Measurements from ENCODE around the gene ZXDC.

ZXDC gene

GRCh38 chr3:126515066-126515706 lies 39.5 kb upstream of the ZXDC start:
- H3K79me2 ChIP-seq (ENCODE audit: control insufficient read depth, low read length): no peaks in the 10 kb centered on the region
- H3K4me2 ChIP-seq (ENCODE audit: low read length): no peak overlapping the region
- no peak for TF ChIP-seq EZH2phosphoT487 (IDR thresholded peaks at IDR 0.05; ENCODE audit: borderline replicate concordance, low read length)
- TF ChIP-seq CTCF (IDR thresholded peaks at IDR 0.05; ENCODE audit: low read depth, low read length, poor library complexity, severe bottlenecking): no peak
- H3K9me2 ChIP-seq (replicated peaks; ENCODE audit: control insufficient read depth, low read length): no peaks in the 10 kb centered on the region
- no peaks in the 10 kb centered on the region for H3K27me3 ChIP-seq (ENCODE audit: control insufficient read depth, low read length)
- H3F3A ChIP-seq (ENCODE audit: control insufficient read depth, insufficient read depth): no peaks in the 10 kb centered on the region
- H4K20me1 ChIP-seq (ENCODE audit: control insufficient read depth, insufficient read depth, low read depth, low read length): no peaks in the 10 kb centered on the region
- no peaks in the 10 kb centered on the region for H3K4me1 ChIP-seq (ENCODE audit: control insufficient read depth, low read length)
- H3K4me3 ChIP-seq (ENCODE audit: low read length): no peak overlapping the region
- H3K27ac ChIP-seq (ENCODE audit: low read depth, low read length): no peak overlapping the region
- H3K36me3 ChIP-seq (ENCODE audit: control insufficient read depth, low read length): no peaks in the 10 kb centered on the region
- no peaks in the 10 kb centered on the region for H3K9me3 ChIP-seq (ENCODE audit: control insufficient read depth, insufficient read depth, low read length)

- TF ChIP-seq EZH2phosphoT487 (IDR thresholded peaks at IDR 0.05; ENCODE audit: borderline replicate concordance, low read length) (no peak), CTCF (IDR thresholded peaks at IDR 0.05; ENCODE audit: low read depth, low read length, poor library complexity, severe bottlenecking) (no peak)
- no peaks in the 10 kb centered on the region for H4K20me1 ChIP-seq (ENCODE audit: control insufficient read depth, insufficient read depth, low read depth, low read length)
- H3K4me1 ChIP-seq (ENCODE audit: control insufficient read depth, low read length): no peaks in the 10 kb centered on the region
- no peaks in the 10 kb centered on the region for H3K36me3 ChIP-seq (ENCODE audit: control insufficient read depth, low read length)
- H3F3A ChIP-seq (ENCODE audit: control insufficient read depth, insufficient read depth): no peaks in the 10 kb centered on the region
- no peaks in the 10 kb centered on the region for H3K79me2 ChIP-seq (ENCODE audit: control insufficient read depth, low read length)
- no peaks in the 10 kb centered on the region for H3K9me2 ChIP-seq (replicated peaks; ENCODE audit: control insufficient read depth, low read length)
- no peak overlapping the region for H3K27ac ChIP-seq (ENCODE audit: low read depth, low read length)
- no peak overlapping the region for H3K4me2 ChIP-seq (ENCODE audit: low read length)
- no peak overlapping the region for H3K4me3 ChIP-seq (ENCODE audit: low read length)
- H3K27me3 ChIP-seq (ENCODE audit: control insufficient read depth, low read length): no peaks in the 10 kb centered on the region
- H3K9me3 ChIP-seq (ENCODE audit: control insufficient read depth, insufficient read depth, low read length): no peaks in the 10 kb centered on the region
Measured at GRCh38 chr3:126514161-126514560, 38.5 kb upstream of the ZXDC start.

GRCh38 chr3:126512916-126513650 lies 37.4 kb upstream of the ZXDC start:
- H3K9me2 ChIP-seq (replicated peaks; ENCODE audit: control insufficient read depth, low read length): no peaks in the 10 kb centered on the region
- H3K27ac ChIP-seq (ENCODE audit: low read depth, low read length): no peak overlapping the region
- H3F3A ChIP-seq (ENCODE audit: control insufficient read depth, insufficient read depth): no peaks in the 10 kb centered on the region
- H3K27me3 ChIP-seq (ENCODE audit: control insufficient read depth, low read length): no peaks in the 10 kb centered on the region
- H3K9me3 ChIP-seq (ENCODE audit: control insufficient read depth, insufficient read depth, low read length): no peaks in the 10 kb centered on the region
- H4K20me1 ChIP-seq (ENCODE audit: control insufficient read depth, insufficient read depth, low read depth, low read length): no peaks in the 10 kb centered on the region
- no peak overlapping the region for H3K4me2 ChIP-seq (ENCODE audit: low read length)
- H3K79me2 ChIP-seq (ENCODE audit: control insufficient read depth, low read length): no peaks in the 10 kb centered on the region
- no peaks in the 10 kb centered on the region for H3K4me1 ChIP-seq (ENCODE audit: control insufficient read depth, low read length)
- no peak overlapping the region for H3K4me3 ChIP-seq (ENCODE audit: low read length)
- TF ChIP-seq CTCF (IDR thresholded peaks at IDR 0.05; ENCODE audit: low read depth, low read length, poor library complexity, severe bottlenecking): no peak
- no peak for TF ChIP-seq EZH2phosphoT487 (IDR thresholded peaks at IDR 0.05; ENCODE audit: borderline replicate concordance, low read length)
- H3K36me3 ChIP-seq (ENCODE audit: control insufficient read depth, low read length): no peaks in the 10 kb centered on the region

Data from DOHH2 (cell line).